ENCODE measurements around the gene OR2V1.
A peak's percentile ranks its signal among the peaks of the same experiment; 100 is the strongest.
"Not testable (repeated sequence)": the region's sequence is repeated elsewhere in the genome, so short reads cannot be mapped to it uniquely, and the experiment has no call there.

The OR2V1 gene

DNA sequence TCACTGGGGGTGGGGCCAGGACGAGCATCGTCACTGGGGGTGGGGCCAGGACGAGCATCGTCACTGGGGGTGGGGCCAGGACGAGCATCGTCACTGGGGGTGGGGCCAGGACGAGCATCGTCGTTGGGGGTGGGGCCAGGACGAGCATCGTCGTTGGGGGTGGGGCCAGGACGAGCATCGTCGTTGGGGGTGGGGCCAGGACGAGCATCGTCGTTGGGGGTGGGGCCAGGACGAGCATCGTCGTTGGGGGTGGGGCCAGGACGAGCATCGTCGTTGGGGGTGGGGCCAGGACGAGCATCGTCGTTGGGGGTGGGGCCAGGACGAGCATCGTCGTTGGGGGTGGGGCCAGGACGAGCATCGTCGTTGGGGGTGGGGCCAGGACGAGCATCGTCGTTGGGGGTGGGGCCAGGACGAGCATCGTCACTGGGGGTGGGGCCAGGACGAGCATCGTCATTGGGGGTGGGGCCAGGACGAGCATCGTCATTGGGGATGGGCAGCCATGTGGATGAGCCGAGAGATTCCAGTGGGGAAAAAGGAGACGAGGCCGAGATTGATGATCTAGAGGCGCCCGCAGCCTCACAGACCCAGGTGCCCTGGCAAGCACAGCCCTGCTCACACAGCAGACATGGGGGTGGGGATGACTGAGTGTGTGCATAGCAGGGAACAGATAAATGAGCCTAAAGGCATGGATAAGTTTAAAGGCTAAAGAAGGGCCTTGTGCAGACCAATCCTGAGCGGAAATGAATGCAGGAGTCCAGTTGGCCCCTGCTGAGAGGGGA, 30.0 kb upstream of the OR2V1 start:
- peak in 50 of 56 donors; percentile 10 to 87 (median 68) for DNase-seq

DNA sequence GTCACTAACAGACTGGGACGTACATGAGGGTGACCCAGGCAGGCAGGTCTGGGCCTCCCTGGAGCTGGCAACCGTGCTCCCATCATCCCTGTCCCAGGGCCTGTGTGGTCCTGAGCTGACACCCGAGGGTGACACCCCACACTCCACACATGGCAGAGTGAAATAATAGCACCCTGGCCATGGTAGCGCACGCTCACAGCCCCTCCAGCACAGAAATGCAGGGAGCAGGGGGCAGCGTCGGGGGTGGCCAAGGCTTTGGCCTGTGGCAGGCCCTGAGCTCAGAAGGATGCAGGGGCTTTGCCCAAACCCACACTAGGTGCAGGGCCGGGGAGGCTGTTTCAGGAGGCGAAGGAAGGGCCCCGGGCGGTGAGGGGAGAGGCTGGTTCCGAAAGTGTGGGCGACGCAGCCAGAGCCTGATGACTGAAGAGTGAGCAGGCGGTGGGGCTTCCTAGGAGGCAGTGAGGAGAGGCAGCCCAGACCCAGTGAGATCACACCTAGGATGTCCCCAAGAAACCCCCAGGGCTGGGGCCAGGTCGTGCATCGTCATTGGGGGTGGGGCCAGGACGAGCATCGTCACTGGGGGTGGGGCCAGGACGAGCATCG, 29.3 kb upstream of the OR2V1 start:
- peak in 41 of 56 donors; percentile 7 to 82 (median 42) for DNase-seq

DNA sequence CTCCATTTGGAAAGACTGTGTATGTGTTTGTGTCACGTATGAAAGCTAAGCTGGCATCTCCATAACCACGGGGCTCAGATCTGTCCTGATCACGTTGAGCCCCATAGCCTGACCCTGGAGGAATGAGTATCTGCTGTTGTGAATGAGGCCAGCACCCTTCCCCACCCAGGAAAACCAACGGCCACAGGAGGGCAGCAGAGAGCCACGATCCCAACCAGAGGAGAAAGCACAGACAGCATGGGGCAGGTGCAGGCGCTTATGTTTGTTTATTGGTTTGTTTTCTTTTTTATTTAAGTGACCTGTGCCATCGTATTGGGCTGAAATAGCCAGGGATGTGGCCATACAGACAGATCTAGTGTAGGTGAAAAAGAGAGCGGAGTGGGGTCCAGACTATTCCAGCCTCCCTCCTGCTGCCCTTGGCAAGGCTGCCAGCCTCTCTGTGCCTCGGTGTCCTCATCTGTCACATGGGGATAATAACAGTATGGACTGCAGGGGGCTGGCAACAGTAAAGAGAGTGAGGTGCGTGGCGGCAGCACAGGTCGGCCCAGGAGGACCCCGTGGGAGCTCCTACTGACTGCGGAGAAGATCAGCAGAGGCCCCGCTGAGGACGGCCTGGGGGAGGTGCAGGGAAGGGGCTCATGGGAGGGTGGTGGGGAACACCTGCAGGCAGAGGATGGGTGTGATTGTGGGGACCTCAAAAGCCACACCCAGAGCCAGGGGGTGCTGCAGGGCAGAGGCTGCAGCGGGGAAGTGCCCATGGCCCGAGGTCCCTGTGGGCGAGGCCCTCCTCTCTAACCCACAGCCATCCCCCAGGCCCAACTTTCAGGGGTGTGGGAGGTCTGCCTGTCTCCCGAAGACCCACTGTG, 28.6 kb upstream of the OR2V1 start:
- peak in 55 of 56 donors; percentile 25 to 93 (median 75) for DNase-seq

DNA sequence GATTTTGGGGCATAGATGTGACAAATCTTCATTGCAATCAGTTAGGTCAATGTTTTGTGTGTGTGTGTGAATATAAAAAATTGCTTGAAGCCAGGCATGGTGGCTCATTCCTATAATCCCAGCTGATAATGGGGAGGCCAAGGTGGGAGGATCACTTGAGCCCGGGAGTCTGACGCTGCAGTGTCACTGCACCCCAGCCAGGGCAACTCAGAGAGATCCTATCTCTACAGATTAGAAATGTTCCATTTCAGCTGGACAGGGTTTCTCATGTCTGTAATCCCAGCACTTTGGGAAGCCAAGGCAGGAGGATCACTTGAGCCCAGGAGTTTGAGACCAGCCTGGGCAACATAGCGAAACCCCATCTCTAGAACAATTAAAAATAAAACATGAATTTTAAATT, 27.9 kb upstream of the OR2V1 start:
- DNase-seq: no peak

DNA sequence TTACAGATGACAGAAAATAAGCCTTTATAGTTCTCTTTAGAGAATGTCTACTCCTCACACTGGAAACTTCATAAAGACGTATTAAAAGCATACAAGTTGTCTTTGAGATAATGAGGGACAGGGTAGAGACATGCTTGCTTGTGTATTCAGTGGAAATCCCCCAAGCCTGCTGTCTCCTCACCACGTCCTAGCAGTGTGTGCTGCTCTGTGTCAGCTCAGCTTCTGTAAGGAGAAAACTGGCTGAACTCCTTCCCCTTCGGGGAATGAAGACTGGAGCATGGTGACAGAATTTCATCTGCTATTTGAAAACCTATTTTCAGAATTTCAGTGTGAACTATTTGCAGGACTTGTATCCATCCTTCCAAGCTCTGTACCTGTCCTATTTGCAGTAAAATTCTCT, 25.8 kb upstream of the OR2V1 start:
- DNase-seq: no peak

DNA sequence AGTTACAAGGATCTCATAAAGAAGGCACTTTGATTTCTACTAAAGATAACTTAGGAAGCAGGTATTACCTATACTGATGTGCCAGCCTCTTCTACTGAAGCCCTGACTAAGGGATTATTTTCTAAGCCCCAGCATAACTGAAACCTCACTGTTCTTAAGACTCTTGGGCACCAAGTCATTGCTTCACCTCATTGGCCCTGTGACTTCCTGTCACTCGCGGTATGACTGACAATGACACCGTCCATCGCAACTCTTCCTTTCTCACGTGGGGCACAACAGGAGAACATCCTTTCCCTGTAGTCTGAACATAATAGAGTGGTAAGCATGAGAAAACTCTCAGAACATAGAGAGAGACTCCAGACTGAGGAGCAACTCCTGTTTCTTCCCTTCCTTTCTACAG, 22.8 kb upstream of the OR2V1 start:
- DNase-seq: no peak

DNA sequence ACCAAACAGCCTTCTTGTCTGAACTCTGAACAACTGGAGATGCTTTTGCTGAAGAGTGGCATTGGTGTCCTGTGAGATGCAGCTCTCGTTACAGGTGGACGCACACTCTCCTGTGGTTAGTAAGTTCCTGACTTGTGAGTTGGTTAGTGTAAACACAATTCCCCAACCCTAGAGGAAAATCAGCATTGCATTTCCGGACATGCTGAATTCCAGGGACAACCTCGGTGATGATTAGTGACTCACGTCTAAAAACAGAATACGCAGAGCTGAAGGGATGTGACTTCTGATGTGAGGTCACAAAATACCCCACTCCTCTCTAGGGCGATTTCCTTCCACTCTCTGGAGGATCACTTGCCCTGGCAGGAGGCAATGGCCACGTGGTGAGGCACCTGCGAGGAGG, 21.4 kb upstream of the OR2V1 start:
- no peak for DNase-seq

DNA sequence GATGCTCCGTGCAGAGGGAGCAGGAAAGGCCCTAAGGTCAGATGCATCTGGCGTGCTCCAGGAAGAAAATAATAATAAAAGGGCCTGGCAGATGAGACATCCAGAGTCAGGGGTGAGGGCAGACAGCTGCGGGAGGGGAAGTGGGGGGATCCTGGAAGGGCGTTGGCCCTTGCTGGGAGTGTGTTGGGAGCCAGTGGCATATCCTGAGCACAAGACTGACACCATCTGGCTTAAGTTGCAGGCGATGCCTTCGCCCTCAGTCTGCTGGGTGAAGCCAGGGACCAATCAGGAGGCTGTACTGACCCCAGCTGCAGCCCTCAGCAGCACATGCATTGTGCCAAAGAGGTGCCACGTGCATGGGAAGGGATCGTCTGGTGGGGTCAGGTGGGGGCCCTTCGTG, 20.2 kb upstream of the OR2V1 start:
- DNase-seq: no peak

DNA sequence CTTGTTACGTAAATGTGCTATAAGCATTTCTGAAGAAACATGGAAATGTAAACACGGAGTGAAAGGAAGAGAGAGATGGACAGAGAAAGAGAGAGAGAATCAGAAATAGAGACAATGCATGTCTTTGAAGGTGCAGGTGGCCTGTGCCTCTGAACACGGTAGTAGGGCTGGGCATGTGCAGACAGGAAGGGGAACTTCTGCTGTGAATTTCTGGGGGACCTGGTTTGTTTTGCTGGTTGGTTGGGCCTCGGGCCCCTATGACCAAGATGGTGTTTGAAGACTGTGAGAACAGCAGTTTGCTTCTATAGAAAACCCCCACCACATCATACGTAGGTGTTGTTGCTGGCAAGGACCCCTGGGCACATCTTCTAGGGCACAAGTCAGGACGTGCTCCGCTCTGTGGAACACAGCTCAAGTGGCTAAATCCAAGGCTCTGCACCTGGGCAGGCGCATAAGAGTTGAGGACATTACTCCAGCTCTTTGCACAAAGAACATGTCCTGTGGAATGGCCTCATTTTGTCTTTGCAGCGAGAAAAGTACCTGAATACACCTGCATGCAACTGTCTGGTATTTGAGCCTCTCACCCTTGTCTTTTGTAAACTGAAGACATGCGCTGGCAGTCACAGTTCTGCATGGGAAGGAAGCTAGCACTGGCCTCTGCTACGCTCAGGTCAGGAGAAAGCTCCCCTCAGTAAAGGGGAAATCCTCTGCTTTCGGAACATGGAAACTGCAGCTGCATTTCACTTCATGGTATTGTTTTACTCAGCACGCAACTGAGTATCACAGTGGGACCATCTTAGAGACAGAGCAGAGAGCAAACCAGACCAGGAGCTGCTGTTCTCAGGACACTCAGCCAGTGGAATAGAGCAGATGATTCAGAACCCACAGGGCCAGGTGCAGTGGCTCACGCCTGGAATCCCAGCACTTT, 19.1 kb upstream of the OR2V1 start:
- DNase-seq: no peak

DNA sequence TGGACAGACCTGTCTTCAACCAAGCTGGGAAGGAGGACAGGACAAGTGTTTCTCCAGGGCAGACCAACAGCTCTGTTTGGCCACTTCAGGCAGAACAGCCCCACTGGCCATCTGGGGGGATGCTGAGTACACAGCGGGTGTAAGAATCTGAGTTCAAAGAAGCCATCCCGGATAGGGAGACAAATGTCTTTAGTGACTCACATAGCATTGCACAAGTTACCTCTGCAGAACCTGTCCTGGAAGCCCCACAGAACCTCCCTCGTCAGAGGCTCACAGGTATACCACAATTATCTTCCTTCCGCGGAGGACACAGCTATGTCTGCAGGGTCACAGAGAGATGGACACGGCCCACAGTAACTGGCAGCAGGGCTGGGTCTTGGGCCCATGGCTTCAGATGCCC, 18.4 kb upstream of the OR2V1 start:
- no peak for DNase-seq

DNA sequence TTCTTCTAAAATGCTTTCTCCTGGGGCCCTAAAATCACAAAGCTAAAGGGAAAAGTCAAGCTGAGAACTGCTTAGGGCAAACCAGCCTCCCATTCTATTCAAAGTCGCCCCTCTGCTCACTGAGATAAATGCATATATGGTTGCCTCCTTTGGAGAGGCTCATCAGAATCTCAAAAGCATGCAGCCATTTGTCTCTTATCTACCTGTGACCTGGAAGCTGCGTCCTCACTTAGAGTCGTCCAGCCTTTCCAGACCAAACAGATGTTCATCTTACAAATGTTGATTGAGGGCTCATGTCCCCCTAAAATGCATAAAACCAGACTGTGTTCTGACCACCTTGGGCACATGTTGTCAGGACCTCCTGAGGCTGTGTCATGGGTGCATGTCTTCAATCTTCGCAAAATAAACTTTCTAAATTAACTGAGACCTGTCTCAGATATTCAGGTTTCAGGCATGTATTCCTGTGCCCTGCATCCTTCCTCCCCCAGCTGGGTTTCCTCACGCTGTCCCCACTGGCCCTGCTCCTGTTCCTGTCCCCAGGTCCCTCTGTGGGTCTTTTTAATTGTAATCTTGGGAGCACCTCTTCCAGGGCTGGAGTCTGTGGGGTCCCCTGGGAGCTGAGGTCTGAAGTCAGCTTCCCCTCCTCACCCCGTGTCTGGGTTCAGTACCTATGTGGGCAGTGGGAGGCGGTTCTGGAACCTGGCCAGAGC, 16.1 kb upstream of the OR2V1 start, which contains the start of gene OR2V2:
Gene OR2V2 (plus strand): TSS at position 660 of the 710 bp plus-strand sequence. CDS start 7,357 bp downstream, outside the sequence.
- not testable (repeated sequence) for DNase-seq

DNA sequence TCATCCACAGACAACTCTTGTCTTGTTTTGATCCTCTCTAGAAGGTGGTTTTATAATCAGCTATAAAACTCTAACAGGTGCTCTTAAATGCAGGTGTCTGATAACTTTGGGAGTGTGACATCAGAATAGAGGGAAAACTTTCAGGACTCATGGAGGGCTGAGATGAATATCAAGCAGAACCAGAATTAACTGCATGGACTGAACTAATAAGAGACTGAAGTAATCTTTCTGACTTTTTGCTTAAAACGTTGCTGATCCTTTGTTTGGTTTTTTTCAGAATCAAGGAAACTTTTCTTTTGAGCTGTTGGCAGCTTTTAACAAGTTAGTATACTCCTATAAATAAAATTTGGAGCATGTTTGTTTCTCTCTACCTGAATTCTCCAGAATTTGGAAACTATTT, 14.2 kb upstream of the OR2V1 start:
- no peak for DNase-seq

DNA sequence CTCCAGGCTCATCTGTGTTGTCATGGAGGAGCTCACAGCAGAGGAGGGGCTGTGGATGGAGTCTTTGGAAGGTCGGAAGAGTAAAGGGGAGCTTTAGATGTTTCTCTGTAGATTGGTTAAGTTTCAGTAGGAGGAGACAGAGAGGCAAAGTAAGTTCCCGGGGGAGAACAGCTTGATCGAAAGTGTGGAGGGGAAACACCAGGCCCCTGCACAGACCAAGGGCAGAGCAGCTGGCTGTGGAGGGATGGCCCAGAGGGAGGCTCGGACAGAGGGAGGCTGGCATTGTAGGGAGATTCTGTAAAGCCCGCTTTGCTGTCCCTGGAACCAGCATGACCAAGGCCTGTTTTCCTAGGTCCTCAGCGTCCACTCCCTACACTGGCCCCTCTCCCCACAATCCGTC, 11.1 kb upstream of the OR2V1 start:
- no peak for DNase-seq

DNA sequence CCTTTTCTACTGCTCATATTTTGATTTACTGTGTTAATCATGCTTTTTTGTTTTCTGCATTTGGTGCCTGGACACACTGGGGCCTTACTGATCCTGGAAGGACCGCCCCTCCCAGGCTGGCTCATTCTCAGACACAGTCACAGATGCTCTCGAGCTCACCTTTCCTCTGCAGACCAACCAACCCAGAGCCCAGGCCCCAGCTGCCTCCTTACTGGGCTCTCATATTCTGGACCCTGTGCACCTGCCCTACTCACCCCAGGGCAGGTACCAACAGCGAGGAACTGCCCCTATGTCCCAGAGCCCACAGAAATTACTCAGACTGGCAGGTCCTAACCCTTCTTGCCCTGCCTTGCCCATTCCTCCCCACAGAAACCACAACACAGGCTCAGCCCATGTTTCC, 9.8 kb upstream of the OR2V1 start:
- no peak for DNase-seq

DNA sequence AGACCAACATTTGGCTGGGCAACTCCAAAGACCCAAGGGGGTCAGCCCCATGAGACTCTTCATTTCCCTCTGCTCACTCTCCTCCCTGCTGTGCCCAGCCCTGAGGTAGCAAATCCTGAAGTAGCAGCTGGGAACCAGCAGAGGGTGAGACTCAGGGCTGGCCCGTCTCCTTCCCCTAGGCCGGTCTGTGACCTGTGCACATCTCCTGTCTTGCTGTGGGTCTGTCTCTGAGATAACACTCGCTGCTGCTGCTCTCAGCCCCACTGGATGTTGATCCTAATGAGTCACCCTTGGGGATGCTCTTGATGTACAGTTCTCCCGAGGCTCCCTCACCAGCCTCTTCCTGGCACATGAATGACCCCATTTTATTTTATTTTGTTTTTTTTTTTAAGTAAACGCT, 7.3 kb upstream of the OR2V1 start:
- DNase-seq: no peak

DNA sequence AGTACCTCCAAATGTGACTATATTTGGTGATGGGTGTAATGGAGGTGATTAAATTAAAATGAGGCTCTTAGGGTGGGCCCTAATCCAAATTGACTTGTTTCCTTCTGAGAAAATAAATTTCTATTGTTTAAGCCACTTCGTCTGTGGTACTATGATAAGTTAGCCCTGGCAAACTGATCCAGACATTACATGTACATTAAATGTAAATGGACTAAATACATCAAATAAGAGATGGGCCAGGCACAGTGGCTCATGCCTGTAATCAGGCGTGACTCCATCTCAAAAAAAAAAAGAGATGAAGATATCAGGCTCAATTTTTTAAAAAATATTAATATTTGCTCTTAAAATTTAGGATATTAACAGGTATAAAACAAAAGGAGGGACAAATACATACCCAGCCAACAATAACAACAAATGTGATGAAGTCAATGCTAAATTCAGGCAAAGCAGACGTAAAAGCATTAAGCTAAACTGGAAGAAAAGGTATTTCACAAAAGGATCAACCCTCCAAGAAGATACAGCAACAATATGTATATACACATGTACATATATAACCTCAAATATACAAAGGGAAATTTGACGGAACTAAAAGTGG, 5.5 kb upstream of the OR2V1 start:
- DNase-seq: no peak

DNA sequence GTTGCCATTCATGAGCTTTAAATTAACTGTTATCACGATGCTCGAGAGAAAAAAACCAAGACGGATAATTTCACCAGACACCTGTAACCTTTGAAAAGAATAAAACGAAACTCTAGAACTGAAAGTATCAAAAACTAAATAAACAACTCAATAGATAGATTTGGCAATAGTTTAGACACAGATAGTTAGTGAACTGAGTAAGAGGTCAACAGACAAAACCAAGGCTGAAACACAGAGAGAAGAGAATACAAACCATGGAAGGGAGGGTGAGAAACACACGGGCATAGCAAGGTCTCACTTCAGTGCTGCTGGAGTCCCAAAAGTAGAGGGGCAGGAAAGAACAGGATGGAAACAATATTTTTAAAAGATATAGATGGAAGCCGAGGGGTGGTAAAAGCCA, 3.3 kb upstream of the OR2V1 start:
- no peak for DNase-seq

DNA sequence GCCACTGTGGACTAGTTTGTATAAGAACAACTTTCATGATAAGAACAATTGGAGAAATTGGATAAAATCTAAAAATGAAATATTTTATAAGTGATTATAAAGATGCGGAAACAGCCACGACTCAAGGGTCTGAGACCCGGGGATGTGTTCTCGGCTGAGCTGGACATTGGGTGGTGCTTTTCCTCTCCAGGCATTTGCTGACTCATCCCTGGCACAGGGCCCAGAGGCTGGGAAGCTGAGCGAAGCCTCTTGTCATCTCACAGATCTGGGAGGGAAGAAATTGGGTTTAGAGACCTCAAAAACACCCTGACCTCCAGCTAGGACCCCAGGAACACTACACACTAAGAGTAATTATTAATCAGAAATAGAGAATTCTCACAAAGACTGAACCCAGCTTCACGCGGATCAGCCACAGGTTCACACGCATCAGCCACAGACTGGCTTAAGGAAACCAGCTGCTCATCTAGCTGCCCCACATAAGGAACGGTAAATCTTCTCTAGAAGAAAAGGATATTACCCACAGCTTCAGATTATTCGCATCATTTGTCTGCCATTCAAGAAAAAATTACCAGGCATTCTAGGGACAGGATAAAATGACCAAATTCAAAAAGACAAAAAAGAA, 2.8 kb upstream of the OR2V1 start:
- DNase-seq: peak in 5 of 56 donors; percentile 1 to 29 (median 10)

DNA sequence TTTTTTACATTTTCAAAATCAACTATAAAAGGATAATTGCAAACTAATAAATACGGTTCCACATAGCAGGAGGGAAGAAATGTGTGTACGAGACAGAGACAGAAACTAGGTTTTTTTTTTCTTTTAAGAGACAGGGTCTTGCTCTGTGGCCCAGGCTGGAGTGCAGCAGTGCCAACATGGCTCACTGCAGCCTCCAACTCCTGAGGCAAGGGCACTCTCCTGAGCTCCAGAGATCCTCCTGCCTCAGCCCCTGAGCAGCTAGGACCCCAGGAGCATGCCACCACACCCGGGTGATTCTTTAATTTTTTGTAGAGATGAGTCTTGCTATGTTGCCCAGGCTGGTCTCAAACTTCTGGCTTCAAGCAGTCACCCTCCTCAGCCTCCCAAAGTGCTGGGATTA, 2.1 kb upstream of the OR2V1 start:
- no peak for DNase-seq

All from amygdala (tissue), 56 donors.